Lower lobe of right lung (tissue), 2 donors: Measurements from ENCODE around the gene SRPK1. TPM values are rescaled to one million over a fixed set of nuclear protein-coding genes. Genes with fewer than 3 reads are reported as not detected.
A peak's percentile ranks its signal among the peaks of the same experiment; 100 is the strongest.

Experiments
- ATAC-seq, 2 donors: fragments of 200-7000 bp; cut with Tn5 transposase; one replicate each; pipeline ENCODE4 v1.9.1; 2020 to 2022; ENCODE audit warnings: mild to moderate bottlenecking in 2 of 2, moderate library complexity in 2 of 2
- DNase-seq: peaks from one replicate; pipeline ENCODE4 v3.0.0-alpha.2; 2020
- H3K27ac ChIP-seq: fragments of 200-600 bp; one replicate; pipeline ENCODE4 v1.8.0; 2022
- H3K27me3 ChIP-seq: fragments of 200-600 bp; one replicate; pipeline ENCODE4 v1.8.0; 2022; ENCODE audit warnings: low read depth
- H3K36me3 ChIP-seq: fragments of 200-600 bp; one replicate; pipeline ENCODE4 v1.8.0; 2022; ENCODE audit warnings: mild to moderate bottlenecking
- H3K4me1 ChIP-seq: fragments of 200-600 bp; one replicate; pipeline ENCODE4 v1.8.0; 2022
- H3K4me3 ChIP-seq: fragments of 200-600 bp; one replicate; pipeline ENCODE4 v1.8.0; 2022; ENCODE audit warnings: mild to moderate bottlenecking
- H3K9me3 ChIP-seq: fragments of 200-600 bp; one replicate; pipeline ENCODE4 v1.8.0; 2022
- intact Hi-C: fragments of 100-400 bp; cut with DNase I; formaldehyde crosslinking; loops from one replicate; pipeline ENCODE4 v1.11.0; 2022
- total RNA-seq: library from RNA; stranded (reverse); fragmentation: NEBNext Ultra II Directional; extraction: Animal tissue kit (Norgen Biotek cat#: 25700); gene quantifications from one replicate; pipeline ENCODE4 v1.2.1, GENCODE V29; 2021
- TF ChIP-seq, protein P1 (sequence below): fragments of 200-600 bp; IDR thresholded peaks from one replicate; pipeline ENCODE4 v1.8.0; 2022; ENCODE audit warnings: antibody characterized with exemption, mild to moderate bottlenecking
- donor health status: DM: no; HTN: yes; CAD: no; lungs with severe emphysema.

Gene SRPK1
- total RNA-seq, 1 donor from 2014 or later: 30.9 TPM

DNA sequence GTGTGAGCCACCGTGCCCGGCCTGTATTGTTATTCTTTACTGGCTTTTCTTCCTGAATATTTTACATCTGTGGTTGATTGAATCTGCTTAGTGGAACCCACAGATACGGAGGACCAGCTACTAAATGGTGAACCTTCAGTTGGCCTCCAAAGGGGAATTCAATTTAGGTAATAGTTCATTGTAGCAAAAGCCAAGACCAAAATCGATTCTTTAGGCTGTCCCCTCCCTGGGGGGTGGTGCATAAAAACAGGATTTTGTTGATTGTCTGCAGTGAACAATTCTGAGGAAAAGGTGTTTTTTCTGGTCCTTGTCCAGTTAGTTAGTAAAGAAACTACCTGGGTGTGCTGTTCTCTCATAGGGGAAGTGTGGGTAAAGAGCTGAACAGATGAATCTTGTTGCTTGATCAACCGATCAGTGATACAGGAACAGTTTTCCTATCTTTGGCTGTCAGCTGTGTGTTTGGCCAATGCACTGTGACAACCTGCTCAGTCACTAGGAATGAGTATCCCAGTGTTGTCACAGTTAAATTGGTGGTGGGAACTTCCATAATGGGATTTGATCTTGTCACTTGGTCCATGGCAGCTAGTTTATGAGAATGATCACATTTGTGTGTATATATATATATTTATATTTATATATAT lies 96.2 kb downstream of the SRPK1 start:
- intact Hi-C loops: no loop called here
- Histone ChIP-seq H3K9me3 (no peaks in the 10 kb centered on the region), H3K27ac (no peak overlapping the region), H3K4me1 (no peaks in the 10 kb centered on the region), H3K4me3 (no peak overlapping the region), H3K27me3 (no peaks in the 10 kb centered on the region), H3K36me3 (no peaks in the 10 kb centered on the region)
- ATAC-seq: no peak
- TF ChIP-seq, protein P1, sequence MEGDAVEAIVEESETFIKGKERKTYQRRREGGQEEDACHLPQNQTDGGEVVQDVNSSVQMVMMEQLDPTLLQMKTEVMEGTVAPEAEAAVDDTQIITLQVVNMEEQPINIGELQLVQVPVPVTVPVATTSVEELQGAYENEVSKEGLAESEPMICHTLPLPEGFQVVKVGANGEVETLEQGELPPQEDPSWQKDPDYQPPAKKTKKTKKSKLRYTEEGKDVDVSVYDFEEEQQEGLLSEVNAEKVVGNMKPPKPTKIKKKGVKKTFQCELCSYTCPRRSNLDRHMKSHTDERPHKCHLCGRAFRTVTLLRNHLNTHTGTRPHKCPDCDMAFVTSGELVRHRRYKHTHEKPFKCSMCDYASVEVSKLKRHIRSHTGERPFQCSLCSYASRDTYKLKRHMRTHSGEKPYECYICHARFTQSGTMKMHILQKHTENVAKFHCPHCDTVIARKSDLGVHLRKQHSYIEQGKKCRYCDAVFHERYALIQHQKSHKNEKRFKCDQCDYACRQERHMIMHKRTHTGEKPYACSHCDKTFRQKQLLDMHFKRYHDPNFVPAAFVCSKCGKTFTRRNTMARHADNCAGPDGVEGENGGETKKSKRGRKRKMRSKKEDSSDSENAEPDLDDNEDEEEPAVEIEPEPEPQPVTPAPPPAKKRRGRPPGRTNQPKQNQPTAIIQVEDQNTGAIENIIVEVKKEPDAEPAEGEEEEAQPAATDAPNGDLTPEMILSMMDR: no peak
- no peak for DNase-seq

DNA sequence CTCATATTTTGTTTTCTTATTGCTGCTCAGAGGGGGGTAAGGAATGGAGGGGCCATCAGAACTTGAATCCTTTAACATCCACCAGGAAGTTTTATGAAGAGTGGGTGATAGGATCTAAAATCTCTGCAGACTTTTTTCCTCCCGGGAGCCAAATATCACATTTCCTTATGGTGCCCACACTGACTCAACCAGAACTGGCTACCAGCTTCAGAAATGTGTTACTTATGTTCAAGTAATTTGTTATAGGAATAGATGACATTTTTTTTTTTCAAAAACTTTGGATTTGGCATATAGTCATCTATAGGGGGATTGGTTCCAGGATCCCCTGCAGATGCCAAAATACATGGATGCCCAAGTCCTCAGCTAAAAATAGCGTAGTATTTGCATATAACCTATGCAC lies 97.3 kb downstream of the SRPK1 start:
- H3K9me3 ChIP-seq: no peaks in the 10 kb centered on the region
- intact Hi-C loops: no loop called here
- no peaks in the 10 kb centered on the region for H3K4me1 ChIP-seq
- TF ChIP-seq, protein P1: no peak
- no peaks in the 10 kb centered on the region for H3K27me3 ChIP-seq
- ATAC-seq (no peak), DNase-seq (no peak)
- no peak overlapping the region for H3K4me3 ChIP-seq
- H3K36me3 ChIP-seq: no peaks in the 10 kb centered on the region
- no peak overlapping the region for H3K27ac ChIP-seq

DNA sequence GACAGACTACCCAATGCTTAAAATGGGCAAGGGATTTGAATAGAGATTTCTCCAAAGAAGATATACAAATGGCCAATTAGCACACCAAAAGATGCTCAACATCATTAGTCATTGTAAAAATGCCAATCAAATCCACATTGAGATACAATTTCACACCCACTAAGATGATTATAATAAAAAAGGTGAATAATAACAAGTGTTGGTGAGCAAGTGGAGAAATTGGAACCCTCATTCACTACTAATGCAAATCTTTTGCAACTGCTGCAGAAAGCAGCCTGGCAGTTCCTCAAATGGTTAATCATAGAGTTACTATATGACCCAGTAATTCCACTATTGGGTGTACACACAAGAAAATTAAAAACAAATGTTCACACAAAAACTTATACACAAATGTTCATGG lies 103.4 kb downstream of the SRPK1 start:
- Histone ChIP-seq H3K4me3 (no peak overlapping the region), H3K27ac (no peak overlapping the region), H3K36me3 (no peaks in the 10 kb centered on the region), H3K4me1 (no peaks in the 10 kb centered on the region), H3K9me3 (peaks cover 6% of the 10 kb centered on the region), H3K27me3 (no peaks in the 10 kb centered on the region)
- DNase-seq (no peak), ATAC-seq (no peak)
- intact Hi-C loops: no loop called here
- TF ChIP-seq, protein P1: no peak

DNA sequence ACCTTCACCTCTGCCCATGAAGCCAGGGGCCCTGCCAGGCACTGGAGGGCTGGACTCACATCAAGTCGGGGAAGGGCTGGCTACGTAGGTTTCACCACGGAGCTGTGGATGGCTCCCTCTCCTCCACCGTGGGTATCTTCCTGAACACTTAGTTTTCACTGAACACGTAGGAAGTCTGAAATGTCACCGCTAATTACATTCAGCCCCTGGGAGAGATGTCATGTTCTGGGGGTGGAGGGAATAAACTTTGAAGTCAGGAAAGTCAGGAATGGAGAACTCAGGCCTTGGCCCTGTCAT lies 109.3 kb downstream of the SRPK1 start:
- Histone ChIP-seq H3K27me3 (peaks cover 16% of the 10 kb centered on the region), H3K9me3 (peaks cover 2% of the 10 kb centered on the region), H3K36me3 (no peaks in the 10 kb centered on the region), H3K27ac (no peak overlapping the region), H3K4me1 (no peaks in the 10 kb centered on the region), H3K4me3 (no peak overlapping the region)
- ATAC-seq: no peak
- no peak for DNase-seq
- intact Hi-C loops: no loop called here
- TF ChIP-seq, protein P1: no peak

DNA sequence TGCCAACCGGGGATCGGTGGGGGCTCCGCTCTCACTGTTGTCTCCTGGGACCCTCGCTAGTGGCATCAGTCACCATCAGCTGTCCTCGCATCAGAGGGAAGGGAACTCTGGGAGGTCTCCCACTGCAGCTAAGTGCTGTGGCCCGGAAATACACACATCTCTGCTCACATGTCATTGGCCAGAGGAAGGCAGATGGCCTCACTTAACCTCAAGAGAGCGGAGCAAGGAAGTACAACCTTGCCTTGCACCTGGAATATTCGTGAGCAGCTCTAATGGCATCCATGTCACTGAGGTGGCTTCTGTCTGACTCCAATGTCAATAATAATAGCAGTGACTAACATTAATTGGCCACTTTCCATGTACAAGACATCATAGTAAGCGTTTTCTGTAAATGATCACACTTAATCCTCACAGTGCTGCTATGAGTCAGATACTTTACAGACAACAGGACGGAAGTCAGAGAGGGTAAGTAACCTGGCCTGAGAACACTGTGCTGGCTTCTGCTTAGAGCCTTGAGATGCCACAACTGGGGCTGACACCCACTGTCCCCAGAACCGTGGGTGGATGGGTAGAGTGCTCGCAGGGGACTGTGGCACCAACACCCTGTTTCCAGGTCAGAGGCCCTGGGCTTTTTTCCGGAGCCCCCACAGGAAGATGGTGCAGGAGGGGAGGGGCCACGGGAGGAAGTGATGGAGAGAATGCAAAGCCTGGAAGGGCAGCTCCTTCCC lies 109.8 kb downstream of the SRPK1 start:
- Histone ChIP-seq H3K9me3 (no peaks in the 10 kb centered on the region), H3K27me3 (peaks cover 19% of the 10 kb centered on the region), H3K27ac (no peak overlapping the region), H3K36me3 (no peaks in the 10 kb centered on the region), H3K4me3 (no peak overlapping the region), H3K4me1 (no peaks in the 10 kb centered on the region)
- TF ChIP-seq, protein P1: no peak
- intact Hi-C loops: no loop called here
- DNase-seq: no peak
- ATAC-seq: peak in 1 of 2 donors; percentile 47
